ENCODE data around the gene DIO1.
"Not testable (repeated sequence)": the region's sequence is repeated elsewhere in the genome, so short reads cannot be mapped to it uniquely, and the experiment has no call there.

Gene DIO1

GRCh38 chr1:53893999-53894636, at the start of gene DIO1:
TSS of gene DIO1 (plus strand) at chr1:53894187. CDS start at chr1:53894211, 24 bp downstream.
- in situ Hi-C loops (cut with HindIII; ENCODE audit: low sequenced_read_pairs), result no loop called here

GRCh38 chr1:53847980-53848379, 46.0 kb upstream of the DIO1 start:
- in situ Hi-C loops (cut with HindIII; ENCODE audit: low sequenced_read_pairs), result no loop called here

- in situ Hi-C loops (cut with HindIII; ENCODE audit: low sequenced_read_pairs), result no loop called here
Observed at GRCh38 chr1:53850082-53850673, 43.8 kb upstream of the DIO1 start.

GRCh38 chr1:53851571-53852285, 42.3 kb upstream of the DIO1 start:
- in situ Hi-C loops (cut with HindIII; ENCODE audit: low sequenced_read_pairs), result no loop called here

- in situ Hi-C loops (cut with HindIII; ENCODE audit: low sequenced_read_pairs), result no loop called here
Observed at GRCh38 chr1:53860967-53861411, 33.0 kb upstream of the DIO1 start.

- in situ Hi-C loops (cut with HindIII; ENCODE audit: low sequenced_read_pairs), result no loop called here
Observed at GRCh38 chr1:53862507-53862906, 31.5 kb upstream of the DIO1 start.

- in situ Hi-C loops (cut with HindIII; ENCODE audit: low sequenced_read_pairs), result no loop called here
Observed at GRCh38 chr1:53868565-53868964, 25.4 kb upstream of the DIO1 start.

- in situ Hi-C loops (cut with HindIII; ENCODE audit: low sequenced_read_pairs), result no loop called here
Observed at GRCh38 chr1:53869454-53870117, 24.4 kb upstream of the DIO1 start.

- in situ Hi-C loops (cut with HindIII; ENCODE audit: low sequenced_read_pairs), result no loop called here
Observed at GRCh38 chr1:53871221-53871620, 22.8 kb upstream of the DIO1 start.

GRCh38 chr1:53871773-53872484, 22.1 kb upstream of the DIO1 start:
- in situ Hi-C loops (cut with HindIII; ENCODE audit: low sequenced_read_pairs), result no loop called here

- in situ Hi-C loops (cut with HindIII; ENCODE audit: low sequenced_read_pairs), result not testable (repeated sequence)
Observed at GRCh38 chr1:53875150-53875549, 18.8 kb upstream of the DIO1 start.

- in situ Hi-C loops (cut with HindIII; ENCODE audit: low sequenced_read_pairs), result no loop called here
Observed at GRCh38 chr1:53878492-53879105, 15.4 kb upstream of the DIO1 start.

GRCh38 chr1:53881853-53882252, 12.1 kb upstream of the DIO1 start:
- in situ Hi-C loops (cut with HindIII; ENCODE audit: low sequenced_read_pairs), result not testable (repeated sequence)

- in situ Hi-C loops (cut with HindIII; ENCODE audit: low sequenced_read_pairs), result not testable (repeated sequence)
Observed at GRCh38 chr1:53883600-53883999, 10.4 kb upstream of the DIO1 start.

- in situ Hi-C loops (cut with HindIII; ENCODE audit: low sequenced_read_pairs), result no loop called here
Observed at GRCh38 chr1:53888681-53889080, 5.3 kb upstream of the DIO1 start.

GRCh38 chr1:53889304-53890298, 4.4 kb upstream of the DIO1 start, which contains the start of gene YIPF1:
TSS of gene YIPF1 (minus strand) at chr1:53889797. CDS start at chr1:53888937, 860 bp downstream.
- in situ Hi-C loops (cut with HindIII; ENCODE audit: low sequenced_read_pairs), result no loop called here

GRCh38 chr1:53890522-53890941, 3.5 kb upstream of the DIO1 start:
- in situ Hi-C loops (cut with HindIII; ENCODE audit: low sequenced_read_pairs), result no loop called here

- in situ Hi-C loops (cut with HindIII; ENCODE audit: low sequenced_read_pairs), result no loop called here
Observed at GRCh38 chr1:53891018-53891417, 3.0 kb upstream of the DIO1 start.

- in situ Hi-C loops (cut with HindIII; ENCODE audit: low sequenced_read_pairs), result no loop called here
Observed at GRCh38 chr1:53891678-53892077, 2.3 kb upstream of the DIO1 start.
